SK-N-SH (cell line): ENCODE measurements around the gene ATF4. TPM values are rescaled to one million over a fixed set of nuclear protein-coding genes. Genes with fewer than 3 reads are reported as not detected.

Experiments
- CTCF ChIA-PET: fragments of 300-600, 350-600 bp; formaldehyde crosslinking; extraction: SDS; loops from one replicate; lab custom pipeline; 2021; lab: Yijun Ruan, JAX
- POLR2A ChIA-PET: fragments of 350-600 bp; sonication (Branson Sonifier 250); formaldehyde crosslinking; extraction: SDS; loops from one replicate; lab custom pipeline; 2020; ENCODE audit warnings: antibody characterized with exemption, inconsistent platforms; lab: Yijun Ruan, JAX
- DNase-seq: peaks from one replicate; pipeline ENCODE4 v3.0.0; 2012
- H2AFZ ChIP-seq: fragments of 200-600 bp; sonication (generic); 2 replicates; pipeline ENCODE4 v1.8.1; 2016; ENCODE audit warnings: antibody characterized with exemption, mild to moderate bottlenecking, low read depth
- H3F3A ChIP-seq: fragments of 200-600 bp; sonication (generic); replicated peaks from 2 replicates; pipeline ENCODE3; 2016; ENCODE audit warnings: antibody characterized with exemption, mild to moderate bottlenecking; ENCODE audit not compliant: insufficient read depth
- H3K27ac ChIP-seq, 2 experiments: fragments of 200-500 bp in 1 of 2; fragments of 200-600 bp in 1 of 2; sonication (Bioruptor generic) in 1 of 2; sonication (generic), shearing (Covaris generic) in 1 of 2; 2 replicates each; pipeline versions ENCODE4 v1.5.1 to v1.6.1; 2014 to 2016; ENCODE audit warnings: low read depth in 2 of 2, inconsistent platforms in 1 of 2, low read length in 1 of 2, mild to moderate bottlenecking in 1 of 2, mixed read lengths in 1 of 2
- H3K27me3 ChIP-seq: fragments of 200-600 bp; sonication (generic), shearing (Covaris generic); 2 replicates; pipeline ENCODE4 v1.6.1; 2016; ENCODE audit warnings: mixed run types; ENCODE audit not compliant: insufficient read depth
- H3K36me3 ChIP-seq, 2 experiments: fragments of 200-500 bp in 1 of 2; fragments of 200-600 bp in 1 of 2; sonication (Bioruptor generic) in 1 of 2; sonication (generic) in 1 of 2; replicated peaks in 1 of 2; 2 replicates each; pipeline versions ENCODE3 to v1.5.1; 2014 to 2016; ENCODE audit warnings: low read length in 1 of 2, mild to moderate bottlenecking in 1 of 2; ENCODE audit not compliant: insufficient read depth in 2 of 2, control insufficient read depth in 1 of 2
- H3K4me1 ChIP-seq, 2 experiments: fragments of 200-500 bp in 1 of 2; fragments of 200-600 bp in 1 of 2; sonication (Bioruptor generic) in 1 of 2; sonication (generic), shearing (Covaris generic) in 1 of 2; 2 replicates each; pipeline versions ENCODE4 v1.5.1 to v1.6.1; 2014 to 2016; ENCODE audit warnings: low read depth in 1 of 2, low read length in 1 of 2, mixed run types in 1 of 2; ENCODE audit not compliant: insufficient read depth in 2 of 2, control insufficient read depth in 1 of 2
- H3K4me2 ChIP-seq: fragments of 200-600 bp; sonication (generic), shearing (Covaris generic); 2 replicates; pipeline ENCODE4 v1.6.1; 2017; ENCODE audit warnings: mixed run types
- H3K4me3 ChIP-seq, 2 experiments: fragments of 200-500 bp in 1 of 2; fragments of 200-600 bp in 1 of 2; sonication (Bioruptor generic) in 1 of 2; sonication (generic), shearing (Covaris generic) in 1 of 2; 2 replicates each; pipeline versions ENCODE4 v1.5.1 to v1.8.1; 2014 to 2016; ENCODE audit warnings: low read depth in 2 of 2, inconsistent platforms in 1 of 2, low read length in 1 of 2, mild to moderate bottlenecking in 1 of 2, mixed read lengths in 1 of 2, moderate library complexity in 1 of 2
- H3K79me2 ChIP-seq: fragments of 200-600 bp; sonication (generic); 2 replicates; pipeline ENCODE4 v1.8.1; 2017; ENCODE audit warnings: mild to moderate bottlenecking; ENCODE audit not compliant: insufficient read depth
- H3K9ac ChIP-seq: fragments of 200-600 bp; sonication (generic); 2 replicates; pipeline ENCODE4 v1.6.1; 2017; ENCODE audit warnings: mixed run types
- H3K9me2 ChIP-seq: fragments of 200-600 bp; sonication (generic); 2 replicates; pipeline ENCODE4 v1.6.1; 2017; ENCODE audit warnings: mixed run types
- H3K9me3 ChIP-seq: fragments of 200-600 bp; sonication (generic); 2 replicates; pipeline ENCODE4 v1.6.1; 2017; ENCODE audit warnings: mixed run types, mild to moderate bottlenecking, moderate library complexity
- H4K20me1 ChIP-seq: fragments of 200-600 bp; sonication (generic); 2 replicates; pipeline ENCODE4 v1.6.1; 2017; ENCODE audit warnings: mild to moderate bottlenecking, mixed run types; ENCODE audit not compliant: insufficient read depth
- CTCF ChIP-seq: fragments of 200-600 bp; sonication (generic); IDR thresholded peaks from 2 replicates; pipeline ENCODE4 v1.6.1; 2017; ENCODE audit warnings: antibody characterized with exemption, mild to moderate bottlenecking, moderate library complexity
- EZH2phosphoT487 ChIP-seq: fragments of 200-600 bp; sonication (generic); IDR thresholded peaks from 2 replicates; pipeline ENCODE4 v1.6.1; 2017; ENCODE audit warnings: low read depth, mixed run types, mild to moderate bottlenecking, antibody characterized with exemption, moderate library complexity, borderline replicate concordance
- FOSL2 ChIP-seq: IDR thresholded peaks from 2 replicates; pipeline ENCODE4 v1.4.0; 2012; ENCODE audit warnings: low read depth, mild to moderate bottlenecking, moderate library complexity, borderline replicate concordance
- FOXM1 ChIP-seq: IDR thresholded peaks from 2 replicates; pipeline ENCODE4 v1.4.0; 2012; ENCODE audit warnings: low read depth, mild to moderate bottlenecking
- GABPA ChIP-seq: IDR thresholded peaks from 2 replicates; pipeline ENCODE4 v1.4.0; 2012; ENCODE audit warnings: low read depth, mild to moderate bottlenecking
- GATA2 ChIP-seq: sonication (generic); formaldehyde crosslinking; IDR thresholded peaks from 2 replicates; pipeline ENCODE4 v1.5.0; 2020; ENCODE audit warnings: mild to moderate bottlenecking, missing genetic modification reagents
- IRF3 ChIP-seq: fragments of 150-350 bp; IDR thresholded peaks from 2 replicates; pipeline ENCODE4 v1.6.1; 2016; ENCODE audit warnings: mild to moderate bottlenecking, low read depth, low read length
- JUND ChIP-seq: IDR thresholded peaks from 2 replicates; pipeline ENCODE4 v1.4.0; 2012
- MAX ChIP-seq: IDR thresholded peaks from 2 replicates; pipeline ENCODE4 v1.4.0; 2012; ENCODE audit warnings: low read depth
- MEF2A ChIP-seq: IDR thresholded peaks from 2 replicates; pipeline ENCODE4 v1.4.0; 2012; ENCODE audit warnings: low read depth, borderline replicate concordance
- MXI1 ChIP-seq: IDR thresholded peaks from 2 replicates; pipeline ENCODE4 v1.6.1; 2012; ENCODE audit warnings: mild to moderate bottlenecking, low read depth, low read length, improper control_type of control experiment
- NFIC ChIP-seq: IDR thresholded peaks from 2 replicates; pipeline ENCODE4 v1.4.0; 2012; ENCODE audit warnings: borderline replicate concordance
- NRF1 ChIP-seq: IDR thresholded peaks from 2 replicates; pipeline ENCODE4 v1.6.1; 2012; ENCODE audit warnings: low read depth, mild to moderate bottlenecking, low read length
- PBX3 ChIP-seq: IDR thresholded peaks from 2 replicates; pipeline ENCODE4; 2012
- RCOR1 ChIP-seq: fragments of 150-350 bp; IDR thresholded peaks from 2 replicates; pipeline ENCODE4 v1.6.1; 2017; ENCODE audit warnings: antibody characterized with exemption, low read length
- RFX5 ChIP-seq: IDR thresholded peaks from 2 replicates; pipeline ENCODE4 v1.6.1; 2012; ENCODE audit warnings: mild to moderate bottlenecking, improper control_type of control experiment, low read length
- RXRA ChIP-seq: IDR thresholded peaks from 2 replicates; pipeline ENCODE4 v1.4.0; 2012; ENCODE audit warnings: low read depth, mild to moderate bottlenecking, borderline replicate concordance
- SIN3A ChIP-seq: IDR thresholded peaks from 2 replicates; pipeline ENCODE4 v1.6.1; 2012; ENCODE audit warnings: low read depth, mild to moderate bottlenecking, low read length, moderate library complexity, borderline replicate concordance
- TEAD4 ChIP-seq: IDR thresholded peaks from 2 replicates; pipeline ENCODE4 v1.4.0; 2012; ENCODE audit warnings: mild to moderate bottlenecking, borderline replicate concordance; ENCODE audit not compliant: insufficient read depth
- ZBTB33 ChIP-seq: IDR thresholded peaks from 2 replicates; pipeline ENCODE4 v1.4.0; 2012; ENCODE audit warnings: low read depth, borderline replicate concordance
- WGBS: methylation state at CpG from one replicate; pipeline ENCODE4 v1.1.6; 2017; ENCODE audit warnings: low lambda C conversion rate; 5-methylcytosine and 5-hydroxymethylcytosine counted together
- polyA plus RNA-seq, 3 experiments: library from polyadenylated mRNA; depleted of rRNA; stranded (reverse); fragments of >200 nt; gene quantifications; 2 replicates each; pipeline ENCODE4 v1.2.3, GENCODE V29; 2012

ATF4 gene
- polyA plus RNA-seq, 1 of the 3 experiments (the other 2 are of a cell fraction): 375 TPM

GRCh38 chr22:39525658-39525975, 5.3 kb downstream of the ATF4 start:
- H3F3A ChIP-seq: peaks cover 25% of the 10 kb centered on the region
- no peak overlapping the region for H3K4me2 ChIP-seq
- no peak for DNase-seq
- POLR2A ChIA-PET: interaction anchor here (0.7 kb wide), 1 partner anchor 158 kb away, joined by 3 read pairs; no protein-coding TSS in a partner anchor
- no peak overlapping the region for H2AFZ ChIP-seq
- H3K36me3 ChIP-seq: peaks cover 14 to 25% of the 10 kb centered on the region in 2 experiments
- no peak overlapping the region for H3K4me3 ChIP-seq
- H3K79me2 ChIP-seq: peaks cover 38% of the 10 kb centered on the region
- CTCF ChIA-PET: no interaction called here
- H3K27me3 ChIP-seq: no peaks in the 10 kb centered on the region
- no peak overlapping the region for H3K9ac ChIP-seq
- no peaks in the 10 kb centered on the region for H3K9me2 ChIP-seq
- peaks cover 67% of the 10 kb centered on the region for H4K20me1 ChIP-seq
- no peak overlapping the region for H3K27ac ChIP-seq
- TF ChIP-seq IRF3: no peak
- no peak for TF ChIP-seq EZH2phosphoT487
- no peak for TF ChIP-seq ZBTB33
- TF ChIP-seq TEAD4: no peak
- TF ChIP-seq JUND: no peak
- TF ChIP-seq CTCF: no peak
- no peak for TF ChIP-seq NRF1
- TF ChIP-seq MXI1: no peak
- TF ChIP-seq MAX: no peak
- TF ChIP-seq GABPA: no peak
- TF ChIP-seq FOXM1: no peak
- TF ChIP-seq NFIC: no peak
- no peak for TF ChIP-seq RFX5
- no peak for TF ChIP-seq RCOR1
- TF ChIP-seq GATA2 (CRISPR knock-in tag): no peak
- TF ChIP-seq MEF2A: no peak
- TF ChIP-seq RXRA: no peak
- TF ChIP-seq FOSL2: no peak
- TF ChIP-seq SIN3A: no peak
- TF ChIP-seq PBX3: no peak
- H3K9me3 ChIP-seq: no peaks in the 10 kb centered on the region
- WGBS: 100% methylated on average over 2 of the region's 4 CpGs
- peaks cover 4 to 29% of the 10 kb centered on the region in 2 experiments; a peak in 2 of 4 replicates for H3K4me1 ChIP-seq
